HG02623 (cell line): ENCODE data around the gene SCYGR1.
A peak's percentile ranks its signal among the peaks of the same experiment; 100 is the strongest.
"Not testable (repeated sequence)": the region's sequence is repeated elsewhere in the genome, so short reads cannot be mapped to it uniquely, and the experiment has no call there.

Experiments used
- ATAC-seq: cut with Tn5 transposase; IDR thresholded peaks from one replicate; pipeline ENCODE4 v1.9.1; 2021; ENCODE audit warnings: moderate library complexity; ENCODE audit not compliant: unreplicated experiment

Gene SCYGR1

DNA sequence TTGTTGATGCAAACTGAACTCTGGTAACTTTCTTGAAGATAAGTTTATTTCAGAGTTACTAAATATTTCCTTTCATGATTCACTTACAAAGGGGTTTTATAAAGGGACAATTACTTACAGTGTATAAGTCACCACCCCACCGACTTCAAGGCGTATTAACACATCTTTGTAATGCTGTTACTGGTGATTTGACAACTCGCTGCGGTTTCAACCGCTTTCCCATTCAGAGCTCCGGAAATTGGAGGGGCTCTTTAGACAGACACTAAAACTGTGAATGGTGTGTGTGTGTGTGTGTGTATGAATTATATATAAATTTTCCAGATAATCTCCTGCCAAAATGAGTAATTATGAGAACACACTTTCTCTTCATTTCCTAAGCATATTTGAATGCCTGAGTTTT is 13.6 kb downstream of the SCYGR1 start:
- ATAC-seq = no peak

DNA sequence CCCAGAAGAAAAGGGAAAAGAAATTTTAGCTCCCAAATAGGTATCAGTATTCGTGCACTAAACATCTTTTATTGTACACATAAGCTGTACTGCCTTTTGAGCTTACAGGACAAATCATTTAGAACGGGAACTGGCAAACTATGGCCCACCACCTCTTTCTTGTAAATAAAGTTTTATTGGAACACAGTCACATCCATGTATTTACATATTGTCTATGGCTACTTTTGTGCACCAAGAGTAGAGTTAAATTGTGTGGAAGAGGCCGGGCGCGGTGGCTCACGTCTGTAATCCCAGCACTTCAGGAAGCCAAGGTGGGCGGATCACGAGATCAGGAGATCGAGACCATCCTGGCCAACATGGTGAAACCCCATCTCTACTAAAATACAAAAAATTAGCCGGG is 14.4 kb downstream of the SCYGR1 start:
- ATAC-seq = no peak

DNA sequence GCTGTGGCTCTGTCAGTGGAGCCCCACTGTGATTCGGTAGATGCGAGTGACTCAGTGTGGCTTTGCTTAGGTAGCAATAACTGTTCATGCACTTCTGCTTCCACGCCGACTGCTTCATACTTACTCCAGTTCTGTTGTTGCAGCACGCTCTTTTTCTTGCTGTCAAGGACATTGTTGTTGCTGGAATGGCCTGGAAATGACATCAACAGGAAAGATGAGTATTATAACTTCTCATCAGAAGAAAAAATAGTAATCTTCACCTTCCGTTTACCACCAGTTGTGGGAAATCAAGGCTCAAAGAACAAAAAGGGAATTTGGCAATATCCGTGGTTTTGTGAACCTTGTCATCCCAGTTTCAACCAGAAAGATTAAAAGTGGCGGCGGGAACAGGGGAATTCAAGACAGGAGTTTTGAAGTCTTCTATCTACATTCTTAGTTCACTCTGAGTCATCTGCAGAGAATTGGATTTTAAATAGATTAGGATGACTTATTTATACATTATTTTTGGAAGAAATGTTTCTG is 16.9 kb downstream of the SCYGR1 start:
- ATAC-seq = no peak

DNA sequence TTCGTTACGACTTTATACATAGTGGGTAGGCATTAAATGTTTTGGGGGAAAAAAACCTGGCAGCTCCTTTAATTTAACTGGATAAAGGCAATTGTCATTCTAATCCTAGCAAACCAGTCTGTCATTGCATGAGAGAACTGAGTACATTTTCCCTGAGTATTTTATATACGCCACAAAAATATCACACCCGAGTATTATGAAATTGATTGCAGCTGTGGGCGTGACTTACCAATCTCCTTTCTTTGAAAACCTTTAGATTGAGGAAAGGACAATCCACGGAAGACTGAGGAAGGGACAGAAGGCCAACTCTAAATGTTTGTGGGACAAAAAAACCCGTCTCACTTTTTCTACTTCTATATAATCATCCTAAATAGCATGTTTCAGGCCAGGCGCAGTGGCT is 17.7 kb downstream of the SCYGR1 start:
- no peak for ATAC-seq

DNA sequence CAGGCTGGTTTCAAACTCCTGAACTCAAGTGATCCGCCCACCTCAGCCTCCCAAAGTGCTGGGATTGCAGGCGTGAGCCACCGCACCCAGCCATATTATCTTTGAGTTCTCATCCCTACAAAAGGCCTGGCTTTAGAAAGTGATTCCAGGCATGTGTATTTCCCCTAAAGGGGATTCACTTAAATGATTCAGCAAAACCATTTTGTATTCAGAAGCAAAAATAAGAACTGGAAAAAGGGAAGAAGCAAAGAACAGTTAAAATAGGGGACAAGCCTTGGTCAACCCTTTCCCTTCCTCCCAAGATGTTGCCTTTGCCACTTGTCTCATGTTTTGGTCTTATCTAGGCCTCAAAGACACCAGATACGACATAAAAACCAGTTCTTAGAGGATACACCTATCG is 19.2 kb downstream of the SCYGR1 start:
- ATAC-seq = no peak

DNA sequence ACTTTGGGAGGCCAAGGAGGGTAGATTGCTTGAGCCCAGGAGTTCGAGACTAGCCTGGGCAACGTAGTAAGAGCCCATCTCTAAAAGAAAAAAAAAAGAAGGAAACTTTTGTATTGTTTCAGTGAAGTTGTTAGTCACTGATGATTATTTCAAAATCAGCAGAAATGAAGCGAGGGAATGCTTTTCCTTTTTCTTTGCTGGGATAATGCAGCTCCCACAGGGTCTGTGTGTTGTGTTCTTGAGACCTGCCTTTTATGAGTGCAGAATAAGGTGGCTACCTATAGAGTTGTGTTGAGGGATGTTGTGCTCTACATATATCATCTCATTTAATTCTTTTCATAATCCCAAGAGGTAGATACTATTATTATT is 20.3 kb downstream of the SCYGR1 start:
- ATAC-seq = no peak

DNA sequence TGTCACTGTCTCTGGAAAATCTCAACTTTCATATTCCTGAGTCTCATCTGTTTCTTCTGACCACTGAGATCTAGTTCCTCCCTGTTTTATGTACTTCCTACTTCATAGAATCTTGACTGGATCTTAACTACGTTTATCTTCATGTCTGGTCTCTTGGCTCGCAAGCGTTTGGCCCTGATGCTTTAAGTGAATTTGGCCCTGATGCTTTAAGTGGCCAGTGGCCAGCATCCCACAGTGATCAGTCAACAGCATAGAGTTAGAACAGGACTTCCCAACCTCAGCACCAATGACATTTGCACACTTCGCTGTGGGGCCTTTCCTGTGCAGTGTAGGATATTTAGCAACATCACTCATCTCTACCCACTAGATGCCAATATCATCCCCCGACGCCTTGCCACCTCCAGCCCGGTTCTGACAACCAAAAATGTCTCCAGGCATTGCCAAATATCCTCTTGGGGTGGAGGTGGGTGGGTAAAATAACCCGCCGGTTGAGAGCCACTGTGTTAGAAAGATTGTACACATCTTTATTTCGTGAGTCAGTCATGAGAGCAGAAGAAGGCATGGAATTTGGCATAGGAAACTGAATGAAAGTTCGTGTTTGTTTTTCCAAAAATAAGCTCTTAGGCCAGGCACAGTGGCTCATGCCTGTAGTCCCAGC is 20.9 kb downstream of the SCYGR1 start:
- no peak for ATAC-seq

DNA sequence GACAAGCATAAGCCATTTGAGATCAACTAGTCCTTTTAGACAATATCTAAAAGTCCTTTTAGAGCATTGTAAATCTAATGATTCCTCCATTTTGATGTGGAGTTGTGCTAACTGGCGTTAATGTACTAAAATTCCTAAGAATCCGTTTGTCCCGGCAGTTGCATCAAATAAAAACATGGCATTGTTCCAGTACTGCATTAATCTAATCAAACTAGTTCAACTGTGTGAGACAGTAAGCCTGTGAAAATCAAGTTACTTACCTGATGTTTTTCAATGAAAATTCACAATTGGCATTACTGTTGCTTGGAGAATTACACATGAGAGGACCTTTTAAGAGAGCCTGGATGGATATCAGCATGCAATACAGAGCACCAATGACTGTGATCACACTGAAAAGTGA is 21.9 kb downstream of the SCYGR1 start:
- ATAC-seq = no peak

DNA sequence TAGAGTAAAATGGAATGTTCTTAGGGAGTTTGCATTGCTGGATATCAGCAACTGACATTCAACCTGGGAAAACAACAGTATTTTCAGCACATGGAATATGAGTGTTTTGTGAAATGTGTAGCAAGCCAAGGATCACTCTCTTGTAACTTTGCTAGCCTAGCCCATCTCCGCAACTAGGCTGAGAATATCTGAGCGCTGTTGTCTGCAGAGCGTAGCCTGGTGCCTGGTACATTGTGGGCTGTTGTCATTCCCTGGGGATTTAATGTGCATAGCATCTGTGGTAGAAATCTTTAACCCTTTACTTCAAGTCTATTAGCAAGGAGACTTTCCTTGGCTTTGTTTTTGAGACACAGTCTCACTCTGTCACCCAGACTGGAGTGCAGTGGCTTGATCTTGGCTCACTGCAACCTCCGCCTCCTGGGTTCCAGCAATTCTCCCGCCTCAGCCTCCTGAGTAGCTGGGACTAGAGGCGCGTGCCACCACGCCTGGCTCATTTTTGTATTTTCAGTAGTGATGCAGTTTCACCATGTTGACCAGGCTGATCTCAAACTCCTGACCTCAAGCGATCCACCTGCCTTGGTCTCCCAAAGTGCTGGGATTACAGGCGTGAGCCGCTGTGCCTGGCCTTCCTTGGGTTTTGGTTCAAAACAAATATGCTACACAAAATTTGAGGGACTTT is 23.0 kb downstream of the SCYGR1 start:
- not testable (repeated sequence) for ATAC-seq

DNA sequence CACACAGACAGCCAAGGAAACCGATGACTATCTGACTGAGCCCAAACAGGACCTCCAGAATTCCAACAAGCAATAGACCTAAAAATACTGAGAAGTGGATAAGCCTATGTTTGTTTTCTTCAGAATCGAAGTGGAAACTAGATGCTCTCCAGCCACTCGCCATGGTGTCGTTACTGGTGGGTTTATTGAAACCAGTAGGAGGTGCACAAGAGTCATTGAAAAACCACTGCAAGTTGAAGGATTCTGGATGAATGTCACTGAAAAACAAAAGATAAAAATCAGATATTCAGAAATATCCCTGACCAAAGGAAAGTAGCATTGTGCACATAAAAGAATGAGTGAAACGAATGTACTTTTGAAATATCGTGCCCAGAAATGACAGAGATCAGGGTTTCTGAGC is 24.0 kb downstream of the SCYGR1 start:
- ATAC-seq = no peak

DNA sequence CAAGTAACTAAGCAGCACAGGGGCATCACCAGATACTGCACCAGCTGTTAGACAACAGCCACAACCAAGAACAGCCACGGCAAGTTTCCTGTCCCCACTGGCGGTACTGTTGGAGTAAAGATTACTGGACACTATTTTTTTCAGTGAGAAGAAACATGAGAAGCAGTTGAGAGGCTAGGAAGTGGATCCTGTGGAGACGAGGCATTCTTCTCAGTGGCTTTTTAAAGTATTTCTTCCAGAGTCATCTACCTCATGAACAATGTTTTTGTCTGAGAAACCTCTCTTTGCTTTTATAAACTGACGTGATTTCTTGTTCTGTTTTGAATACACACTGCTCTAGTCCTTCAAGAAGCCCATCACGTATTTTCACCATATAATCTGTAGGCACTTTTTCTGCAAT is 27.4 kb downstream of the SCYGR1 start:
- ATAC-seq = no peak

DNA sequence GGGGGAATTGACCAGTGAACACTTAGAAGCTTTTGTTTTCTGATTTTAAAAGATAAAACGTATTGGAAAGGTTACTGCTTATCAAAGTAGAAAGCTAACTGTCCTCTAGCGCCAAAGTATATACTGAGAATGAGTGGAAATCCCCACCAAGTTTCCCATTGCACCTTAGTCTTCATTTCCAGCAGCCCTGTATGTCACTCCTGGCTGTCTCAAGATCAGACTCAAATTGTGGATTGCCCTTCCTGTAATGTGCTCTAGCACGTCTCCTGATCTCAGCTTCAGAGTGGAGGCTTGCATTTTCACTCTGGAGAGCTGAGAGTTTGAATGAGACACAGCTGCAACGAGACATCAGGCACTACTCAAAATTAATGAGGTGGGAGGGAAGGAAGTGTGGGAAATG is 36.1 kb downstream of the SCYGR1 start:
- peak; percentile 82 for ATAC-seq

DNA sequence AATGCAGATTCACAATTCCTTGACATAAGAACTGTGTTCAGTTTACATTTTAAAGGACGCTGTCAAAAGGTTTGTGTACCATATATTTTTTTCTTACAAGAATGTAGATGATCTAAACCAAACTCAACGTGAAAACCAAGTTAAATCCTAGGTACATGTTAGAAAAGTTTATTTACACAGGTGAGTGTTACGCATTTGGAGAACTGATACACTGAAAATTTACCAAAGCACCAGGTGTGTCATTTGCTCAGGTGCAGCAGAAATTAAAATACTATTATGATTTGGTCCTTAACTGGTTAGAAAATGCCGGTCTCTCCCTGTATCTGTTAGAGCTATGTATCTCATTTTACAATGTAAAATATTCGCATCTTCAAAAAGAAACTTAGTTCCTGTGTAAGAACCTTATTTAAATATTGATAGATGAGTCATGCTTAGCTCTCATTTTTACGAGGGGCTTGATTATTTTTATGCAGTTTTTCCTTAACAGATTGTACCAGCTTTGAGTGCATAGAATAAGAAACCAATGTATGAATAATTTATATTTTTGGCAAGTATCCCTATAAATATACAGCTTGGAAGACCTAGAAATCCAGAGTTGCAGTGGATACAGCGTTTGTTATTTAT is 37.6 kb downstream of the SCYGR1 start:
- ATAC-seq = no peak

DNA sequence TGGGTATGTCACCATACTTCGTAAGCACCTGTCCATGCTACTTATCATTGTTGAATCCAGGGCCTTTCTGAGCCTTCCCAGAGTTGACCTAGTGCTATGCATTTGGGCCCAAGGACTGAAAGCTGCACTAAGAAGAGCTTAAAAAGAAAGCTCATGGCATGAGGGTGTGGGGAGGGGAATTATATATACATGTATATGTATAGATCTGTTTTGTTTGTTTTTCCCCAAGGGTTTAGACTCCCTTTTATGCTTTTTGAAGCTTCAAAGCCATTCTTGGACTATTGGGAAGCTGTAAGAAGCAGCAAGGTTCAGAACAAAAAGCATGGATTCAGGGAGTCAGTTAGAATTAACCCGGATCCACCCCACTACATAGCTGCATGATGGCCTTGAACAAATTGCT is 39.4 kb downstream of the SCYGR1 start:
- no peak for ATAC-seq

DNA sequence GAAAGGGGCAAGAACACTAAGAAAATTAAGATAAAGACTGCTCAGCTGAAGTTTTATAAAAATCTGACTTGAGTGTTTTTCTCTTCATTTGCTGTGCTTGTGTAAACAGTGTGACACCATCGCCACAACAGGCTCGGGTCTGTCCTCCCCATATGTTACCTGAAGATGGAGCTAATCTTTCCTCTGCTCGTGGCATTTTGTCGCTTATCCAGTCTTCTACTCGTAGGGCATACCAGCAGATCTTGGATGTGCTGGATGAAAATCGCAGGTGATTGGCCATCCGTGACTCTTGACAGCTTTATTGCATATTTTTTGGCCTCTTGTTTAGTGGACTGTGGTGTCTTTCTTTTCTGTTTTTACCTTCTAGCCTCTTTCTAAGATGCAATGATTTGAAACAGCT is 40.6 kb downstream of the SCYGR1 start:
- ATAC-seq = no peak

DNA sequence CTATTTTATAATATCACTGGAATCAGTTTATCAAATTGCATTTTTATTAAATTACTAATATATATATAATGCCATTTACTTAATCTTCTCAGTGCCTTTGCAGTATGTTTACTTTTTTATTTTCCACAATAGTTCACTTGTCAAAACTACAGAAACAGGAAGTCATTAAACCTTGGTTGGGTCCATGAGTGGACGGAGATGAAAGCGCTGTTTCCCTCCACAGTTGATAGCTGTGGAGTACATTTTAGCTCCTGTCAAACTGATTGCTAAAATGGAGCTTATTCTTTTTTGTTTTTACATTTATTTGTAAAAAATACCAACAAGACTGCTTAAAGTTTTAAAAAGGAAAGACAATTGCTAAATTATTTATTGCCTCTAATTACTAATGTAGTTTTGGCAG is 43.5 kb downstream of the SCYGR1 start:
- ATAC-seq = no peak

DNA sequence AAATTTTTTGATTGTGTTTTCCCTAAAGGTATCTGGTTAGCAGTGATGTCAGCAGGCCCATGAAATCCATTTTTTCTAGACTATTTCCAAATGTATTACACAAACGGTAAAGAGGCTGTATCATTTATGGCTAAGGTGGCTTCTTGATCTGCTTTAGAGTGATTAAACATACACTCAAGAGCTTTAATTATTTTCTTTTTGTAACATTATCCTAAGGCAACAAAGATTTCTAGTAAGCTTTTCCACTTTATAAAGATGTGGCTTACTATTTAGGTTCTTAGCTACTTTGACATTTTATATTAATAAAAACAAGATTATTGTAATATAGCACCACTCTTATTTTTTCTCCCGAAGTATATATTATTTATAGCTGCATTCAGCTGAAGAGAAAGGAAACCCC is 46.2 kb downstream of the SCYGR1 start:
- ATAC-seq = no peak

DNA sequence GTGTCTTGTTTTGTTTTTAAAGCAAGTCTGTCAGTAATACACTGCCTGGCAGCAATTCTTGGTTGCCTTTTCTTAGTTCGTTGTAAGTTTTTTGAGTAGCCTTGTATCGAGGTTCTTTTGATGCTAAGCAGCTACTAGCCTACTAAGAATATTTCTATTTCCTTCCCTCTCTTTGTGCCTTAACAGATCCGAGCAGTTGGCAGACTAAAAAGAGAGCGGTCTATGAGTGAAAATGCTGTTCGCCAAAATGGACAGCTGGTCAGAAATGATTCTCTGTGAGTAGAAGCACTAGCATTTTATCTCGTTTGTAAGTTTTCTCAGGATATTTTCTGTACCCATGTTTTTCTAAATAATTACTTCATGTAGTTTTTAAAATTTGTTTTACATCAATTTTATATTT is 47.6 kb downstream of the SCYGR1 start:
- no peak for ATAC-seq

DNA sequence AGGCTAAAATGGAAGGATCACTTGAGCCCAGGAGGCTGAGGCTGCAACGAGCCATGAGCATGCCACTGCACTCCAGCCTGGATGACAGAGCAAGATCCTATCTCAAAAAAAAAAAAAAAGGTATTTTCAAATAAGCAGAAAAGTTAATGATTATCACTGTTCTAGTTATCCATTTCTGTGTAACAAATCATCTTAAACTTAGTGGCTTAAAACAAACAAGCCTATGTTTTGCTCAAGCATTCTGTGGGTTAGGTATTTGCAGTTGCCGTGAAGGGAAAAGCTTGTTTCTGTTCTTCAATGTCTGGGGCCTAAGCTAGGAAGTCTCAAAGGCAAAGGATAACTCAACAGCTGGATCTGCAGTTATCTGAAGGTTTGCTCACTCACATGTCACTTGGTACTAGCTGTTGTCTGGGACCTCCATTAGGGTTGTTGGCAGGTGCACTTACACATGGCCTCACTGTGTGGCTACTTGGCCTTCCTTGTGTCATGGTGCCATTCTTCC is 48.6 kb downstream of the SCYGR1 start:
- no peak for ATAC-seq
